Measurements from ENCODE around the gene OPA3.

DNA sequence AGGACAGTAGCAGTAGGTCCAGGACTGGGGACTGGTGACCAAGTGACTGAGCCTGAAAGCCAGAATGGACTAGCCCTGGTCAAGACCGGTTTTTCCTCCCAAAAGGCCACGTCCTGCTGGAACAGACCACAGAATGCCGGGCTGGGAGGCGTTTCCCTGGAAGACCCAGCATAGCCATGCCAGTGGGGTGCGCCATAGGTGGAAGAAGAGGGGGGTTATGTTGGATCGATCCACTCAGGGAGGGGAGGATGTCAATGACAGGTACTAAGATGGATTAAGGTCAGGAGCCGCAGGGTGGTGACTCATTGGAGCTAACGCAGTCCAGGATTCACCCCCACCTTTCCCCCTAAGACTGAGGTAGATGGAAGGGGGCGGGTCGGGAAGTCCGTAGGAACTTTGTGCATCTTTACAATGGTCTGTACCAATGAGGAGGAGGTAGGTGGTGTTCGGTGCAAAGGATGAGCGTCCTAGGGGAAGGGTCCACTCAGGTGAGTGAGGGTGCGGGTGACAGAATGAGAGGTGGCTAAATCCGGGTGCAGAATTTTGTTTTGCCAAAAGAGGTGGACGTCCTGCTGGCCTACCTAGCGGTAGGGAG lies 56.4 kb downstream of the OPA3 start:
- TF ChIP-seq POLR2A (IDR thresholded peaks at IDR 0.05; ENCODE audit: borderline replicate concordance, extremely low read depth, insufficient read depth, insufficient read length) (no peak), SP1 (IDR thresholded peaks at IDR 0.05; ENCODE audit: low read depth) (peak; percentile 42), EZH2 (IDR thresholded peaks at IDR 0.05) (no peak), POLR2AphosphoS5 (IDR thresholded peaks at IDR 0.05; ENCODE audit: low read depth, low read length) (no peak; the same call in 1 of the 2 replicates), EGR1 (IDR thresholded peaks at IDR 0.05; ENCODE audit: low read depth) (no peak), FOSL1 (IDR thresholded peaks at IDR 0.05; ENCODE audit: low read depth) (peak; percentile 50; the same call in 1 of the 2 replicates), SIN3A (IDR thresholded peaks at IDR 0.05; ENCODE audit: low read depth) (no peak)
- TF ChIP-seq, protein P1, sequence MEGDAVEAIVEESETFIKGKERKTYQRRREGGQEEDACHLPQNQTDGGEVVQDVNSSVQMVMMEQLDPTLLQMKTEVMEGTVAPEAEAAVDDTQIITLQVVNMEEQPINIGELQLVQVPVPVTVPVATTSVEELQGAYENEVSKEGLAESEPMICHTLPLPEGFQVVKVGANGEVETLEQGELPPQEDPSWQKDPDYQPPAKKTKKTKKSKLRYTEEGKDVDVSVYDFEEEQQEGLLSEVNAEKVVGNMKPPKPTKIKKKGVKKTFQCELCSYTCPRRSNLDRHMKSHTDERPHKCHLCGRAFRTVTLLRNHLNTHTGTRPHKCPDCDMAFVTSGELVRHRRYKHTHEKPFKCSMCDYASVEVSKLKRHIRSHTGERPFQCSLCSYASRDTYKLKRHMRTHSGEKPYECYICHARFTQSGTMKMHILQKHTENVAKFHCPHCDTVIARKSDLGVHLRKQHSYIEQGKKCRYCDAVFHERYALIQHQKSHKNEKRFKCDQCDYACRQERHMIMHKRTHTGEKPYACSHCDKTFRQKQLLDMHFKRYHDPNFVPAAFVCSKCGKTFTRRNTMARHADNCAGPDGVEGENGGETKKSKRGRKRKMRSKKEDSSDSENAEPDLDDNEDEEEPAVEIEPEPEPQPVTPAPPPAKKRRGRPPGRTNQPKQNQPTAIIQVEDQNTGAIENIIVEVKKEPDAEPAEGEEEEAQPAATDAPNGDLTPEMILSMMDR (IDR thresholded peaks at IDR 0.05 in 2 of 3, conservative IDR thresholded peaks at IDR 0.05 in 1 of 3; ENCODE audit: borderline replicate concordance in 1 of 3, insufficient read depth in 1 of 3, low read depth in 2 of 3, low read length in 2 of 3): no peak
